HepG2 (cell line): ENCODE data around the gene TPCN2. TPM values are rescaled to one million over a fixed set of nuclear protein-coding genes. Genes with fewer than 3 reads are reported as not detected.
A peak's percentile ranks its signal among the peaks of the same experiment; 100 is the strongest.

Experiments used
- ATAC-seq: fragments of 200-7000 bp; cut with Tn5 transposase; 3 replicates; pipeline ENCODE4 v1.9.1; 2020; ENCODE audit warnings: mild to moderate bottlenecking, moderate library complexity
- BruUV-seq: library from RNA; stranded (reverse); fragments of 400-500 nt; replicated peaks from 2 replicates; lab custom pipeline; 2021; lab: Mats Ljungman, UMichigan
- CTCF ChIA-PET: fragments of 300-600 bp; formaldehyde crosslinking; extraction: SDS; loops from one replicate; lab custom pipeline; 2021; ENCODE audit warnings: low total read pairs, inconsistent platforms, low intra/inter-chr PET ratio; lab: Yijun Ruan, JAX
- POLR2A ChIA-PET: fragments of 350-600 bp; sonication (Branson Sonifier 250); formaldehyde crosslinking; loops from one replicate; lab custom pipeline; 2020; ENCODE audit warnings: antibody characterized with exemption, inconsistent platforms; lab: Yijun Ruan, JAX
- DNase-seq: peaks from one replicate; pipeline ENCODE4 v3.0.0-alpha.2; 2015; ENCODE audit warnings: low spot score
- FAIRE-seq: peaks from 3 replicates; lab custom pipeline; 2011; peaks lifted over from hg19 to GRCh38; lab: Jason Lieb, UNC
- H2AFZ ChIP-seq: one replicate; pipeline ENCODE4 v1.6.1; 2011; ENCODE audit warnings: low read length, inconsistent platforms
- H3K27ac ChIP-seq: fragments of 300-600 bp; 3 replicates; pipeline ENCODE4 v1.8.0; 2011; ENCODE audit warnings: mixed run types, mild to moderate bottlenecking, mixed read lengths, low read length, inconsistent platforms; ENCODE audit not compliant: insufficient read depth; ENCODE audit errors: extremely low read length
- H3K27me3 ChIP-seq, 2 experiments: fragments of 200-600 bp in 1 of 2; 2 replicates in 1 of 2; 3 replicates in 1 of 2; pipeline versions ENCODE4 v1.6.0 to v1.8.0; 2011; ENCODE audit warnings: low read length in 2 of 2, mild to moderate bottlenecking in 2 of 2, moderate library complexity in 2 of 2, inconsistent platforms in 1 of 2; ENCODE audit not compliant: insufficient read depth in 2 of 2, control insufficient read depth in 1 of 2
- H3K36me3 ChIP-seq, 2 experiments: fragments of 200-600 bp in 1 of 2; replicated peaks in 1 of 2; 2 replicates in 1 of 2; 3 replicates in 1 of 2; pipeline versions ENCODE4 v1.5.1 to v1.8.0; 2011; ENCODE audit warnings: low read length in 2 of 2, inconsistent platforms in 1 of 2; ENCODE audit not compliant: insufficient read depth in 2 of 2, control insufficient read depth in 1 of 2
- H3K4me1 ChIP-seq: 2 replicates; pipeline ENCODE4 v1.5.1; 2012; ENCODE audit warnings: low read length, inconsistent platforms; ENCODE audit not compliant: insufficient read depth
- H3K4me2 ChIP-seq: 2 replicates; pipeline ENCODE4 v1.6.0; 2011; ENCODE audit warnings: low read depth, low read length, inconsistent platforms
- H3K4me3 ChIP-seq, 3 experiments: fragments of 200-600 bp in 1 of 3; sonication (generic), shearing (Covaris generic) in 1 of 3; replicated peaks in 1 of 3; 2 replicates each; pipeline ENCODE4 v1.5.1; 2011 to 2016; ENCODE audit warnings: low read length in 3 of 3, inconsistent platforms in 2 of 3, low read depth in 2 of 3, mild to moderate bottlenecking in 2 of 3, control low read depth in 1 of 3, mixed read lengths in 1 of 3; ENCODE audit not compliant: insufficient read depth in 1 of 3
- H3K79me2 ChIP-seq: one replicate; pipeline ENCODE4 v1.6.1; 2011; ENCODE audit warnings: low read length, inconsistent platforms; ENCODE audit not compliant: insufficient read depth
- H3K9ac ChIP-seq: 2 replicates; pipeline ENCODE4 v1.6.0; 2011; ENCODE audit warnings: mild to moderate bottlenecking, low read depth, low read length, inconsistent platforms; ENCODE audit not compliant: insufficient read depth
- H3K9me3 ChIP-seq: 2 replicates; pipeline ENCODE4 v1.5.1; 2012; ENCODE audit warnings: mild to moderate bottlenecking, low read length
- H4K20me1 ChIP-seq: 2 replicates; pipeline ENCODE4 v1.6.0; 2011; ENCODE audit warnings: inconsistent platforms, mild to moderate bottlenecking, low read length, moderate library complexity; ENCODE audit not compliant: insufficient read depth
- ATM ChIP-seq: fragments of 450-650 bp; IDR thresholded peaks from 2 replicates; pipeline ENCODE4 v1.7.1; 2017; ENCODE audit warnings: mild to moderate bottlenecking, borderline replicate concordance
- ISX ChIP-seq: sonication (generic); formaldehyde crosslinking; conservative IDR thresholded peaks from 2 replicates; pipeline ENCODE4 v1.5.0; 2020; ENCODE audit warnings: missing genetic modification reagents
- KLF15 ChIP-seq: sonication (generic); formaldehyde crosslinking; IDR thresholded peaks from 2 replicates; pipeline ENCODE4 v1.8.1; 2023; ENCODE audit warnings: borderline replicate concordance, mild to moderate bottlenecking, inconsistent platforms, missing genetic modification reagents, mixed read lengths
- RARG ChIP-seq: sonication (generic); formaldehyde crosslinking; IDR thresholded peaks from 2 replicates; pipeline ENCODE4 v1.4.0; 2020; ENCODE audit warnings: low read depth, mild to moderate bottlenecking, missing genetic modification reagents
- THYN1 ChIP-seq: sonication (generic); formaldehyde crosslinking; IDR thresholded peaks from 2 replicates; pipeline ENCODE4 v1.8.1; 2023; ENCODE audit warnings: low read depth, mild to moderate bottlenecking, moderate library complexity, missing genetic modification reagents, borderline replicate concordance
- ZNF138 ChIP-seq: sonication (generic); formaldehyde crosslinking; IDR thresholded peaks from 2 replicates; pipeline ENCODE4 v1.5.0; 2020; ENCODE audit warnings: mild to moderate bottlenecking, low read depth, missing genetic modification reagents
- ZNF382 ChIP-seq: sonication (generic); formaldehyde crosslinking; IDR thresholded peaks from 2 replicates; pipeline ENCODE4 v1.5.0; 2020; ENCODE audit warnings: missing genetic modification reagents, mild to moderate bottlenecking, borderline replicate concordance
- ZNF766 ChIP-seq: sonication (generic); formaldehyde crosslinking; IDR thresholded peaks from 2 replicates; pipeline ENCODE4 v1.5.0; 2020; ENCODE audit warnings: missing genetic modification reagents, borderline replicate concordance
- ZSCAN20 ChIP-seq: sonication (generic); formaldehyde crosslinking; IDR thresholded peaks from 2 replicates; pipeline ENCODE4 v1.4.0; 2020; ENCODE audit warnings: missing genetic modification reagents, mild to moderate bottlenecking, borderline replicate concordance
- WGBS: methylation state at CpG from one replicate; pipeline ENCODE4 v1.1.6; 2017; ENCODE audit warnings: low lambda C conversion rate; 5-methylcytosine and 5-hydroxymethylcytosine counted together
- in situ Hi-C: cut with HindIII; loops from 2 replicates; pipeline ENCODE4 v1.10.0; 2017; ENCODE audit warnings: low pct_unique_long_range_greater_than_20kb; ENCODE audit not compliant: extremely low pct_ligation_motif_present
- intact Hi-C: fragments of 100-400 bp; cut with micrococcal nuclease; formaldehyde crosslinking; loops from one replicate; pipeline ENCODE4 v1.10.0; 2022; ENCODE audit not compliant: unreplicated experiment
- polyA plus RNA-seq, 8 experiments: library from polyadenylated mRNA; depleted of rRNA in 3 of 8; stranded (reverse) in 7 of 8; unstranded in 1 of 8; fragments of >200 nt; fragmentation: Illumina TruSeq in 4 of 8; extraction: Trizol in 4 of 8; gene quantifications; 2 replicates each; pipeline versions ENCODE4 v1.2.1 to v1.2.3, GENCODE V29; 2011 to 2016; ENCODE audit warnings: low read depth in 4 of 8, missing spikeins in 1 of 8, mixed read lengths in 1 of 8; ENCODE audit not compliant: insufficient read depth in 1 of 8
- total RNA-seq, 5 experiments: library from RNA; depleted of rRNA; stranded (reverse); fragments of >200 nt; fragmentation: Illumina TruSeq; extraction: Trizol; gene quantifications; 2 replicates each; pipeline ENCODE4 v1.2.3, GENCODE V29; 2016; ENCODE audit warnings: low read depth in 1 of 5
- TF ChIP-seq, protein P1 (sequence below): fragments of 450-650 bp; IDR thresholded peaks from 2 replicates; pipeline ENCODE4 v1.6.1; 2017; ENCODE audit warnings: mild to moderate bottlenecking
- TF ChIP-seq, protein P2 (sequence below): sonication (generic); formaldehyde crosslinking; IDR thresholded peaks from 2 replicates; pipeline ENCODE4 v1.5.0; 2020; ENCODE audit warnings: mild to moderate bottlenecking, missing genetic modification reagents, moderate library complexity
- TF ChIP-seq, protein P3 (sequence below): sonication (generic); formaldehyde crosslinking; IDR thresholded peaks from 2 replicates; pipeline ENCODE4; 2020; ENCODE audit warnings: missing genetic modification reagents, mild to moderate bottlenecking, borderline replicate concordance

Gene TPCN2
- total and polyA plus RNA-seq, 2 of the 13 experiments (the other 11 are each of a cell fraction or from before 2014, with no cell fraction given), result 5.6 to 5.9 TPM

DNA sequence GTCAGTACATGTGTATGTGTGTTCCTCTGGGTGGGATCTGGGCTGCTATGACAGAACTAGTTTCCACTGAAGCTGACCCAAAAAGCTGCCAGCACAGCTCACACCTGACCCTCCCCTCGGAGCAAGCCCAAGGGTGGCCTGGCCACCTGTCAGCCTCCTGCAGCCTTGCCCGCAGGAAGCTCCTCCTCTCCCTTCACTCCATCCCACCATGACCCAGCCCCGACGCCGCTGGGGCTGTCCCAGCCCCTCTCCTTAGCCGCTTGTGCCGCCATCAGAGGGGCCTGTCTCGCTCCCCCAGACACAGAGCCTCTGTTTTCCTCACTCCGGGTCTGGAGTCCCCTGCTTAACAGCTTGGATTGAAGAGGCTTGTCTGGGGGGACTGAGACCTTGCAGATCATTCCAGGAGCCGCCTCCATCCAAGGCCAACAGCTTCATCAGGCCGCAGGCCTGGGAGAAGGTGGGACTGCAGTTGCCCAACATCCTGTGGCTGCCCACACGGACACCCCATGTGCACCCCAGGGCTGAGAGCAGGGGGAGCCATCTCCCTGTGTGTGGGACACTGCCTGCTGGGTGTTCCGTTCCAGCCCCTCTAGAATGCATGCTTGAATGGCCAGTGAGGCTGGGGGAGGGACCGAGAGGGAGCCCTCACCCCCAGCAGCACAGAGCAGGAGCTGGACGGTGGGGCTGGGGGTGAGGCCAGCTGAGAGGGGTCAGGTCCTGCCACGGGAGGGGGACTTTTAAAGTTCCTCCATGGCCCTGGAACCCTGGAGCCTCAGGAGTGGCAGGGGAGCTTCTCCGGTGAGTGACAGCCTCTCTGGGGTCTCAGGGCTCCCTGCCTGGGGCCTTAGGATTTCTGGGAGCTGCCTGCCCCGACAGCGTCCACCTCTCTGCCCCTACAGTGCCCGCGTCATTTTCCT is 36.4 kb upstream of the TPCN2 start:
- no peak for FAIRE-seq
- TF ChIP-seq, protein P1, sequence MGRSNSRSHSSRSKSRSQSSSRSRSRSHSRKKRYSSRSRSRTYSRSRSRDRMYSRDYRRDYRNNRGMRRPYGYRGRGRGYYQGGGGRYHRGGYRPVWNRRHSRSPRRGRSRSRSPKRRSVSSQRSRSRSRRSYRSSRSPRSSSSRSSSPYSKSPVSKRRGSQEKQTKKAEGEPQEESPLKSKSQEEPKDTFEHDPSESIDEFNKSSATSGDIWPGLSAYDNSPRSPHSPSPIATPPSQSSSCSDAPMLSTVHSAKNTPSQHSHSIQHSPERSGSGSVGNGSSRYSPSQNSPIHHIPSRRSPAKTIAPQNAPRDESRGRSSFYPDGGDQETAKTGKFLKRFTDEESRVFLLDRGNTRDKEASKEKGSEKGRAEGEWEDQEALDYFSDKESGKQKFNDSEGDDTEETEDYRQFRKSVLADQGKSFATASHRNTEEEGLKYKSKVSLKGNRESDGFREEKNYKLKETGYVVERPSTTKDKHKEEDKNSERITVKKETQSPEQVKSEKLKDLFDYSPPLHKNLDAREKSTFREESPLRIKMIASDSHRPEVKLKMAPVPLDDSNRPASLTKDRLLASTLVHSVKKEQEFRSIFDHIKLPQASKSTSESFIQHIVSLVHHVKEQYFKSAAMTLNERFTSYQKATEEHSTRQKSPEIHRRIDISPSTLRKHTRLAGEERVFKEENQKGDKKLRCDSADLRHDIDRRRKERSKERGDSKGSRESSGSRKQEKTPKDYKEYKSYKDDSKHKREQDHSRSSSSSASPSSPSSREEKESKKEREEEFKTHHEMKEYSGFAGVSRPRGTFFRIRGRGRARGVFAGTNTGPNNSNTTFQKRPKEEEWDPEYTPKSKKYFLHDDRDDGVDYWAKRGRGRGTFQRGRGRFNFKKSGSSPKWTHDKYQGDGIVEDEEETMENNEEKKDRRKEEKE, result no peak
- TF ChIP-seq KLF15 (CRISPR knock-in tag), result no peak
- TF ChIP-seq, protein P2, sequence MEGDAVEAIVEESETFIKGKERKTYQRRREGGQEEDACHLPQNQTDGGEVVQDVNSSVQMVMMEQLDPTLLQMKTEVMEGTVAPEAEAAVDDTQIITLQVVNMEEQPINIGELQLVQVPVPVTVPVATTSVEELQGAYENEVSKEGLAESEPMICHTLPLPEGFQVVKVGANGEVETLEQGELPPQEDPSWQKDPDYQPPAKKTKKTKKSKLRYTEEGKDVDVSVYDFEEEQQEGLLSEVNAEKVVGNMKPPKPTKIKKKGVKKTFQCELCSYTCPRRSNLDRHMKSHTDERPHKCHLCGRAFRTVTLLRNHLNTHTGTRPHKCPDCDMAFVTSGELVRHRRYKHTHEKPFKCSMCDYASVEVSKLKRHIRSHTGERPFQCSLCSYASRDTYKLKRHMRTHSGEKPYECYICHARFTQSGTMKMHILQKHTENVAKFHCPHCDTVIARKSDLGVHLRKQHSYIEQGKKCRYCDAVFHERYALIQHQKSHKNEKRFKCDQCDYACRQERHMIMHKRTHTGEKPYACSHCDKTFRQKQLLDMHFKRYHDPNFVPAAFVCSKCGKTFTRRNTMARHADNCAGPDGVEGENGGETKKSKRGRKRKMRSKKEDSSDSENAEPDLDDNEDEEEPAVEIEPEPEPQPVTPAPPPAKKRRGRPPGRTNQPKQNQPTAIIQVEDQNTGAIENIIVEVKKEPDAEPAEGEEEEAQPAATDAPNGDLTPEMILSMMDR (CRISPR knock-in tag), result 0 out of 2 replicates have a peak, but pooled peaks have one; percentile 12
- TF ChIP-seq ATM, result no peak
- TF ChIP-seq ZNF382 (CRISPR knock-in tag), result no peak
- TF ChIP-seq THYN1 (CRISPR knock-in tag), result no peak
- no peak for TF ChIP-seq RARG (CRISPR knock-in tag)
- TF ChIP-seq ZNF766 (CRISPR knock-in tag), result no peak
- TF ChIP-seq ISX, result no peak
- TF ChIP-seq, protein P3, sequence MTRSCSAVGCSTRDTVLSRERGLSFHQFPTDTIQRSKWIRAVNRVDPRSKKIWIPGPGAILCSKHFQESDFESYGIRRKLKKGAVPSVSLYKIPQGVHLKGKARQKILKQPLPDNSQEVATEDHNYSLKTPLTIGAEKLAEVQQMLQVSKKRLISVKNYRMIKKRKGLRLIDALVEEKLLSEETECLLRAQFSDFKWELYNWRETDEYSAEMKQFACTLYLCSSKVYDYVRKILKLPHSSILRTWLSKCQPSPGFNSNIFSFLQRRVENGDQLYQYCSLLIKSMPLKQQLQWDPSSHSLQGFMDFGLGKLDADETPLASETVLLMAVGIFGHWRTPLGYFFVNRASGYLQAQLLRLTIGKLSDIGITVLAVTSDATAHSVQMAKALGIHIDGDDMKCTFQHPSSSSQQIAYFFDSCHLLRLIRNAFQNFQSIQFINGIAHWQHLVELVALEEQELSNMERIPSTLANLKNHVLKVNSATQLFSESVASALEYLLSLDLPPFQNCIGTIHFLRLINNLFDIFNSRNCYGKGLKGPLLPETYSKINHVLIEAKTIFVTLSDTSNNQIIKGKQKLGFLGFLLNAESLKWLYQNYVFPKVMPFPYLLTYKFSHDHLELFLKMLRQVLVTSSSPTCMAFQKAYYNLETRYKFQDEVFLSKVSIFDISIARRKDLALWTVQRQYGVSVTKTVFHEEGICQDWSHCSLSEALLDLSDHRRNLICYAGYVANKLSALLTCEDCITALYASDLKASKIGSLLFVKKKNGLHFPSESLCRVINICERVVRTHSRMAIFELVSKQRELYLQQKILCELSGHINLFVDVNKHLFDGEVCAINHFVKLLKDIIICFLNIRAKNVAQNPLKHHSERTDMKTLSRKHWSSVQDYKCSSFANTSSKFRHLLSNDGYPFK (CRISPR knock-in tag), result no peak
- no peak for TF ChIP-seq ZSCAN20 (CRISPR knock-in tag)
- no peak for TF ChIP-seq ZNF138 (CRISPR knock-in tag)

More for the DNA sequence above, 36.4 kb upstream of the TPCN2 start:
- no TSS peak for BruUV-seq
- H3K9me3 ChIP-seq, result no peaks in the 10 kb centered on the region
- no peak overlapping the region for H2AFZ ChIP-seq
- H3K4me3 ChIP-seq, result no peak overlapping the region
- intact Hi-C loops, result no loop called here
- H3K27me3 ChIP-seq, result peaks cover 20 to 46% of the 10 kb centered on the region in 2 experiments
- ATAC-seq (no peak), DNase-seq (no peak)
- CTCF ChIA-PET, result no interaction called here
- POLR2A ChIA-PET, result no interaction called here
- no peak overlapping the region for H3K9ac ChIP-seq
- in situ Hi-C loops, result no loop called here
- H3K36me3 ChIP-seq, result no peaks in the 10 kb centered on the region
- H3K4me1 ChIP-seq, result peaks cover 45% of the 10 kb centered on the region
- no peak overlapping the region for H3K4me2 ChIP-seq
- WGBS, result 26% methylated on average over 11 of the region's 21 CpGs
- H3K79me2 ChIP-seq, result no peaks in the 10 kb centered on the region
- H3K27ac ChIP-seq, result no peak overlapping the region
- no peaks in the 10 kb centered on the region for H4K20me1 ChIP-seq
